H1 (cell line): ENCODE measurements around the gene XYLB. TPM values are rescaled to one million over a fixed set of nuclear protein-coding genes. Genes with fewer than 3 reads are reported as not detected.

Source experiments
- CTCF ChIA-PET: fragments of 300-600 bp; sonication (Branson Sonifier 250); formaldehyde crosslinking; loops from one replicate; lab custom pipeline; 2021; ENCODE audit not compliant: partially characterized antibody; lab: Charles Lee
- POLR2A ChIA-PET: fragments of 300-600 bp; sonication (Branson Sonifier 250); formaldehyde crosslinking; loops from one replicate; lab custom pipeline; 2021; ENCODE audit warnings: inconsistent platforms; ENCODE audit not compliant: partially characterized antibody; lab: Charles Lee
- DNase-seq, 2 experiments: peaks; one replicate each; pipeline versions ENCODE4 v3.0.0 to v3.0.0-alpha.2; 2010 to 2022; ENCODE audit warnings: low spot score in 2 of 2, low read depth in 1 of 2, mixed read lengths in 1 of 2
- FAIRE-seq: peaks from 2 replicates; lab custom pipeline; 2011; peaks lifted over from hg19 to GRCh38; lab: Jason Lieb, UNC
- H2AFZ ChIP-seq: 2 replicates; pipeline ENCODE4 v1.8.1; 2012; ENCODE audit warnings: low read length, inconsistent platforms
- H2AK5ac ChIP-seq: 2 replicates; pipeline ENCODE4 v1.6.1; 2013; ENCODE audit warnings: low read depth, low read length
- H2BK120ac ChIP-seq: replicated peaks from 2 replicates; pipeline ENCODE3; 2013; ENCODE audit warnings: low read depth, low read length, inconsistent platforms
- H2BK12ac ChIP-seq: 2 replicates; pipeline ENCODE4 v1.6.1; 2013; ENCODE audit warnings: low read depth, low read length
- H2BK15ac ChIP-seq: 2 replicates; pipeline ENCODE4 v1.6.1; 2013; ENCODE audit warnings: low read length
- H2BK20ac ChIP-seq: 2 replicates; pipeline ENCODE4 v1.6.1; 2013; ENCODE audit warnings: low read length
- H2BK5ac ChIP-seq: 2 replicates; pipeline ENCODE4 v1.6.1; 2013; ENCODE audit warnings: low read depth, low read length
- H3K14ac ChIP-seq: 2 replicates; pipeline ENCODE4 v1.6.1; 2013; ENCODE audit warnings: inconsistent platforms; ENCODE audit not compliant: insufficient read length
- H3K18ac ChIP-seq: 2 replicates; pipeline ENCODE4 v1.6.1; 2013; ENCODE audit warnings: low read length; ENCODE audit errors: extremely low read depth
- H3K23ac ChIP-seq: 2 replicates; pipeline ENCODE4 v1.6.1; 2013; ENCODE audit warnings: inconsistent platforms; ENCODE audit not compliant: insufficient read length
- H3K23me2 ChIP-seq: 2 replicates; pipeline ENCODE4 v1.6.1; 2013; ENCODE audit warnings: low read depth, low read length
- H3K27ac ChIP-seq: 2 replicates; pipeline ENCODE4 v1.6.1; 2011; ENCODE audit warnings: low read depth, low read length, inconsistent platforms
- H3K27me3 ChIP-seq, 4 experiments: replicated peaks in 1 of 4; 1 replicate in 1 of 4; 2 replicates in 3 of 4; pipeline versions ENCODE4 v1.6.1 to v1.8.1; 2011 to 2013; ENCODE audit warnings: low read length in 3 of 4, mild to moderate bottlenecking in 3 of 4, inconsistent platforms in 2 of 4, mixed read lengths in 2 of 4, moderate library complexity in 1 of 4; ENCODE audit not compliant: control insufficient read depth in 3 of 4, insufficient read depth in 3 of 4; ENCODE audit errors: extremely low read depth in 1 of 4
- H3K36me3 ChIP-seq, 4 experiments: 2 replicates each; pipeline versions ENCODE4 v1.6.1 to v1.8.1; 2011 to 2013; ENCODE audit warnings: mild to moderate bottlenecking in 4 of 4, low read length in 3 of 4, moderate library complexity in 2 of 4, control low read depth in 1 of 4, inconsistent platforms in 1 of 4; ENCODE audit not compliant: insufficient read depth in 4 of 4, control insufficient read depth in 2 of 4
- H3K4ac ChIP-seq: replicated peaks from 2 replicates; pipeline ENCODE3; 2013; ENCODE audit warnings: low read length, low read depth, mixed read lengths, inconsistent platforms; ENCODE audit not compliant: insufficient read length
- H3K4me1 ChIP-seq, 4 experiments: replicated peaks in 1 of 4; 1 replicate in 1 of 4; 2 replicates in 3 of 4; pipeline versions ENCODE4 v1.6.1 to v1.8.1; 2011 to 2013; ENCODE audit warnings: low read length in 3 of 4, inconsistent platforms in 2 of 4, mixed read lengths in 1 of 4; ENCODE audit not compliant: insufficient read depth in 4 of 4, control insufficient read depth in 3 of 4
- H3K4me2 ChIP-seq, 2 experiments: 2 replicates each; pipeline versions ENCODE4 v1.6.1 to v1.8.1; 2011 to 2013; ENCODE audit warnings: low read depth in 2 of 2, low read length in 2 of 2, control low read depth in 1 of 2, inconsistent platforms in 1 of 2, mild to moderate bottlenecking in 1 of 2; ENCODE audit not compliant: insufficient read depth in 1 of 2
- H3K4me3 ChIP-seq, 4 experiments: fragments of 200-600, 300-600 bp in 1 of 4; sonication (generic), shearing (Covaris generic), sonication (Bioruptor Twin) in 1 of 4; 2 replicates each; pipeline versions ENCODE4 v1.5.1 to v1.8.1; 2011 to 2016; ENCODE audit warnings: low read length in 4 of 4, low read depth in 3 of 4, control low read depth in 2 of 4, inconsistent platforms in 2 of 4, mild to moderate bottlenecking in 2 of 4, mixed read lengths in 1 of 4, moderate library complexity in 1 of 4; ENCODE audit not compliant: insufficient read depth in 2 of 4; ENCODE audit errors: extremely low read depth in 1 of 4
- H3K56ac ChIP-seq: replicated peaks from 2 replicates; pipeline ENCODE3; 2013; ENCODE audit warnings: low read depth, mild to moderate bottlenecking, mixed read lengths, low read length, inconsistent platforms; ENCODE audit not compliant: insufficient read length
- H3K79me1 ChIP-seq: 2 replicates; pipeline ENCODE4 v1.6.1; 2013; ENCODE audit warnings: low read depth, low read length, control low read depth
- H3K79me2 ChIP-seq, 2 experiments: 2 replicates each; pipeline versions ENCODE4 v1.6.1 to v1.8.1; 2012 to 2013; ENCODE audit warnings: low read length in 2 of 2, mild to moderate bottlenecking in 2 of 2, inconsistent platforms in 1 of 2; ENCODE audit not compliant: insufficient read depth in 2 of 2, control insufficient read depth in 1 of 2
- H3K9ac ChIP-seq, 4 experiments: replicated peaks in 1 of 4; 1 replicate in 1 of 4; 2 replicates in 3 of 4; pipeline versions ENCODE4 v1.6.1 to v1.8.1; 2011 to 2013; ENCODE audit warnings: low read depth in 3 of 4, low read length in 3 of 4, control low read depth in 2 of 4, mild to moderate bottlenecking in 2 of 4, moderate library complexity in 2 of 4, inconsistent platforms in 1 of 4; ENCODE audit errors: extremely low read depth in 1 of 4
- H3K9me3 ChIP-seq, 2 experiments: 2 replicates each; pipeline versions ENCODE4 v1.6.1 to v1.8.1; 2012 to 2013; ENCODE audit warnings: mild to moderate bottlenecking in 2 of 2, moderate library complexity in 2 of 2, control low read depth in 1 of 2, inconsistent platforms in 1 of 2, low read depth in 1 of 2, low read length in 1 of 2, mixed read lengths in 1 of 2; ENCODE audit not compliant: insufficient read depth in 2 of 2
- H4K20me1 ChIP-seq, 2 experiments: replicated peaks in 1 of 2; 2 replicates each; pipeline versions ENCODE3 to v1.8.1; 2011 to 2013; ENCODE audit warnings: inconsistent platforms in 2 of 2, low read length in 2 of 2, mild to moderate bottlenecking in 1 of 2; ENCODE audit not compliant: insufficient read depth in 2 of 2, control insufficient read depth in 1 of 2
- H4K5ac ChIP-seq: 2 replicates; pipeline ENCODE4 v1.6.1; 2013; ENCODE audit warnings: low read length, low read depth, mixed read lengths, inconsistent platforms; ENCODE audit not compliant: insufficient read length
- H4K8ac ChIP-seq: 2 replicates; pipeline ENCODE4 v1.8.0; 2013; ENCODE audit warnings: mild to moderate bottlenecking, moderate library complexity, low read length, inconsistent platforms; ENCODE audit not compliant: insufficient read depth; ENCODE audit errors: extremely low read depth
- H4K91ac ChIP-seq: replicated peaks from 2 replicates; pipeline ENCODE3; 2013; ENCODE audit warnings: low read length, mixed read lengths, inconsistent platforms; ENCODE audit not compliant: insufficient read length
- SAP30 ChIP-seq: fragments of 300-600 bp; sonication (generic); IDR thresholded peaks from 2 replicates; pipeline ENCODE4 v1.7.1; 2012; ENCODE audit warnings: low read length, moderate library complexity, mild to moderate bottlenecking, inconsistent platforms; ENCODE audit not compliant: insufficient read depth, insufficient replicate concordance
- WGBS, 2 experiments: shearing (Covaris generic) in 1 of 2; methylation state at CpG; one replicate each; pipeline versions ENCODE4 v1.1.6 to v1.1.7; 2013 to 2015; ENCODE audit warnings: low lambda C conversion rate in 2 of 2, mixed read lengths in 2 of 2, inconsistent platforms in 1 of 2, low coverage in 1 of 2, missing lambda C conversion rate in 1 of 2; ENCODE audit not compliant: insufficient replicate concordance in 2 of 2, insufficient coverage in 1 of 2, insufficient read length in 1 of 2; ENCODE audit errors: extremely low coverage in 1 of 2, missing lambda C conversion rate in 1 of 2; 5-methylcytosine and 5-hydroxymethylcytosine counted together
- polyA plus RNA-seq, 7 experiments: library from polyadenylated mRNA; depleted of rRNA in 3 of 7; stranded (reverse) in 5 of 7; unstranded in 2 of 7; fragments of >200 nt in 5 of 7; fragments of 200-250 nt in 2 of 7; gene quantifications; 1 replicate in 5 of 7; 2 replicates in 1 of 7; 4 replicates in 1 of 7; pipeline versions ENCODE4 v1.2.1 to v1.2.3, GENCODE V29; 2011 to 2013; ENCODE audit warnings: missing spikeins in 2 of 7, mixed read lengths in 2 of 7
- total RNA-seq: library from RNA; stranded (reverse); fragmentation: NEBNext Ultra II Directional; extraction: Animal tissue kit (Norgen Biotek cat#: 25700); gene quantifications from 2 replicates; pipeline ENCODE4 v1.2.1, GENCODE V29; 2021

XYLB gene
- total and polyA plus RNA-seq, 2 of the 8 experiments (the other 6 are each of a cell fraction or from before 2014, with no cell fraction given), result 1.7 to 5.5 TPM

- H3K27me3 ChIP-seq, result no peaks in the 10 kb centered on the region
- no peak overlapping the region for H2AFZ ChIP-seq
- no peaks in the 10 kb centered on the region for H3K79me2 ChIP-seq
- no peak overlapping the region for H2AK5ac ChIP-seq
- H3K27ac ChIP-seq, result no peak overlapping the region
- H3K23me2 ChIP-seq, result no peaks in the 10 kb centered on the region
- FAIRE-seq (no peak), DNase-seq (no peak)
- WGBS, 2 experiments, result 85% methylated on average over 12 of the region's 15 CpGs; no CpG with 5 or more reads in 1 of the 2 experiments
- no peak overlapping the region for H4K91ac ChIP-seq
- no peak overlapping the region for H2BK5ac ChIP-seq
- H4K5ac ChIP-seq, result no peak overlapping the region
- H3K9ac ChIP-seq, result no peak overlapping the region
- no peak overlapping the region for H3K18ac ChIP-seq
- TF ChIP-seq SAP30, result no peak
- CTCF ChIA-PET, result interaction anchor here (0.8 to 1.4 kb wide), 2 partner anchors 76 to 109 kb away, joined by 3 to 4 read pairs; no protein-coding TSS in a partner anchor
- H2BK120ac ChIP-seq, result no peak overlapping the region
- POLR2A ChIA-PET, result no interaction called here
- H3K4me1 ChIP-seq, result no peaks in the 10 kb centered on the region
- H3K79me1 ChIP-seq, result no peaks in the 10 kb centered on the region
- no peak overlapping the region for H3K4ac ChIP-seq
- no peak overlapping the region for H4K8ac ChIP-seq
- H3K9me3 ChIP-seq, result peaks cover 4 to 8% of the 10 kb centered on the region in 2 experiments; a peak in 2 of 4 replicates
- peaks cover 0 to 8% (median 4%) of the 10 kb centered on the region in 4 experiments; a peak in 3 of 8 replicates for H3K36me3 ChIP-seq
- no peak overlapping the region for H3K23ac ChIP-seq
- H3K14ac ChIP-seq, result no peak overlapping the region
- no peak overlapping the region for H3K56ac ChIP-seq
- no peak overlapping the region for H3K4me2 ChIP-seq
- H4K20me1 ChIP-seq, result no peaks in the 10 kb centered on the region
- no peak overlapping the region for H2BK15ac ChIP-seq
- H2BK20ac ChIP-seq, result no peak overlapping the region
- no peak overlapping the region for H2BK12ac ChIP-seq
- no peak overlapping the region for H3K4me3 ChIP-seq
Observed at GRCh38 chr3:38371541-38372213, 25.1 kb downstream of the XYLB start.
